HG02588 (cell line): Measurements from ENCODE around the gene CYTH4.
"Not testable (repeated sequence)": the region's sequence is repeated elsewhere in the genome, so short reads cannot be mapped to it uniquely, and the experiment has no call there.

Experiments used
- ATAC-seq: cut with Tn5 transposase; IDR thresholded peaks from one replicate; pipeline ENCODE4 v1.9.1; 2021; ENCODE audit warnings: mild to moderate bottlenecking, moderate library complexity; ENCODE audit not compliant: unreplicated experiment

Gene CYTH4, protein sequence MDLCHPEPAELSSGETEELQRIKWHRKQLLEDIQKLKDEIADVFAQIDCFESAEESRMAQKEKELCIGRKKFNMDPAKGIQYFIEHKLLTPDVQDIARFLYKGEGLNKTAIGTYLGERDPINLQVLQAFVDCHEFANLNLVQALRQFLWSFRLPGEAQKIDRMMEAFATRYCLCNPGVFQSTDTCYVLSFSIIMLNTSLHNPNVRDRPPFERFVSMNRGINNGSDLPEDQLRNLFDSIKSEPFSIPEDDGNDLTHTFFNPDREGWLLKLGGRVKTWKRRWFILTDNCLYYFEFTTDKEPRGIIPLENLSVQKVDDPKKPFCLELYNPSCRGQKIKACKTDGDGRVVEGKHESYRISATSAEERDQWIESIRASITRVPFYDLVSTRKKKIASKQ

GRCh38 chr22:37282385-37282677 lies at the start of gene CYTH4:
Gene CYTH4 (plus strand): TSS chr22:37282508. CDS start chr22:37282570, 62 bp downstream.
- ATAC-seq: peak; percentile 45

DNA sequence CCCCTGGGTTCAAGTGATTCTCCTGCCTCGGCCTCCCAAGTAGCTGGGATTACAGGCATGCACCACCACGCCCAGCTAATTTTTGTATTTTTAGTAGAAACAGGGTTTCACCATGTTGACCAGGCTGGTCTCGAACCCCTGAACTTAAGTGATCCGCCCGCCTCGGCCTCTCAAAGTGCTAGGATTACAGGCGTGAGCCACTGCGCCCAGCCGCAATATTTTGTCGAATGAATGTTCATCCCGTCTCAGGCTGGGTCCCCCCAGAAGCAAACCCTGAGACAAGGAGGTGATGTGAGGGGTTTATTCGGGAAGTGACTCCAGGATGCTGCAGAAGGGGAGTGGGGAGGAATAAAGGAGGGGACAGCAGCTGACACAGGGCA lies 48.9 kb upstream of the CYTH4 start:
- ATAC-seq: not testable (repeated sequence)

DNA sequence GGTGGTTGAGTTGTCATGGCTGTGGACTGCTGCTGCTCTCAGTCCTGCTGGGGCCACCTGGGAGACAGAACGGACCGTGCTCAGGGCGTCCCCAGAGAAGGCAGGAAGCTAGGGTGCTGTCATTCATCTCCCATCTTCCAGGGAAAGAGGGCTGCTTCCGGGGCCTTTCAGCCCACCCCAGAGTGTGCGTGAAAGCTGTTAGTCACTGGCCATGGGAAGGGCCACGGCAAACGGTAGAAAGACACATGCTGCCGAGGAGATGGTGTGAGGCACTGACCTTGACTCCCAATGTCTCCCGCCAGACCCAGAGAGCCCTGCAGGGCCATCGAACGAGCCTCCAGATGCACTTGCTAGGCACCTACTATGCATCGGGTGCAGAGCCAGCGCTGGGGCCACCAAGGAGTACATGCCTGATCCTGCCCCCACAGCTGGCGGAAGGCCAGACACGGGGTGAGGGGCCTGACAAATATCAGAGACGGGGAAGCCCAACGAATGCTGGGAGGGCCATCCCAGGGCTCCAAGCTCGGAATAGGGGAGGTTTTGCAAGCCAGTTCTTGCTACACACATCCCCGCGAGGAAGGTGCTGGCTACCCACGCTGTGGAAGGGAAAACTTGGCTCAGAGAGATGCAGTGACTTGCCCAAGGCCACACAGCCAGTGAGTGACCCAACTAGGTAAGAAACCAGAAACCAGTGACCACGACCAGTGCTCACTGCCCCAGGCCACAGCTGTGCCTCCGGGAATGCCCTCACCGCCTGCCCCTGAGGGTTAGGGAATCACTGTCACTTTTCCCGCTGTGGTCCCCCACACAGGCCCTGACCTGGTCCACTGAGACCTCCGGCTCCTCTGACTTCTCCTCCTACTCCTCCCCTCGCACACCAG lies 48.3 kb upstream of the CYTH4 start:
- no peak for ATAC-seq

- ATAC-seq: no peak
Observed at GRCh38 chr22:37234736-37235711, 47.3 kb upstream of the CYTH4 start.

DNA sequence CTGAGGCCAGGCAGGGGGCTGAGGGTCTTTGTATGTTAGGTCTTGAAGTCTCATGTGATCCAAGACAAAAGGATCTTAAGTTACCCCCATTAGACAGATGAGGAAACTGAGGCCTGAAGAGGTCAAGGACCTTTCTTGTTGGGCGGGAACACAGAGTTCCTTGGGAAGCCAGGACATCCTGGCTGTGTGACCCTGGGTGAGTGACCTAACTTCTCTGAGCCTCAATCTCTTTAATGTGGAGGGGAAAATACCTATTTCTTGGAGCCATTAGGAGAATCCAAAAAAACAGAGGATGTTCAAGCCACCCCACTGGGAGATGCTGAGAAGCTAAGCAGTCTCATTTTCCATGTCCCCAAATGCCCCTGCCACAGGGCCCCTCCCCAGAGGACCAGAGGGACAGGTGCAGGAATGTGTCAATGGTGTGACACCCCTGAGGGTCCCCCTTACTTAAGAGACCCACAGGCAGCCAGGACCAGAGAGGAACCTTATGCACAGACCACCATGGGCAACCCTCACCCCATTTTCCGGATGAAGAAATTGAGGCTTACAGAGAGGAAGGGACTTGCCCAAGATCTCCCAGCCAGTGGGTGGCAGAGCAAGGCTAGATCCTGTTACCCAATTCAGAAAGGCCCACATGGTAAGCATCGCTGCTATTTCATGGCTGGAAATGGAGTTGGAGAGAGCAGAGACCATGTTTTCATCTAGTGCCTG lies 46.3 kb upstream of the CYTH4 start:
- no peak for ATAC-seq

GRCh38 chr22:37237371-37238268 lies 44.7 kb upstream of the CYTH4 start:
- ATAC-seq: no peak

DNA sequence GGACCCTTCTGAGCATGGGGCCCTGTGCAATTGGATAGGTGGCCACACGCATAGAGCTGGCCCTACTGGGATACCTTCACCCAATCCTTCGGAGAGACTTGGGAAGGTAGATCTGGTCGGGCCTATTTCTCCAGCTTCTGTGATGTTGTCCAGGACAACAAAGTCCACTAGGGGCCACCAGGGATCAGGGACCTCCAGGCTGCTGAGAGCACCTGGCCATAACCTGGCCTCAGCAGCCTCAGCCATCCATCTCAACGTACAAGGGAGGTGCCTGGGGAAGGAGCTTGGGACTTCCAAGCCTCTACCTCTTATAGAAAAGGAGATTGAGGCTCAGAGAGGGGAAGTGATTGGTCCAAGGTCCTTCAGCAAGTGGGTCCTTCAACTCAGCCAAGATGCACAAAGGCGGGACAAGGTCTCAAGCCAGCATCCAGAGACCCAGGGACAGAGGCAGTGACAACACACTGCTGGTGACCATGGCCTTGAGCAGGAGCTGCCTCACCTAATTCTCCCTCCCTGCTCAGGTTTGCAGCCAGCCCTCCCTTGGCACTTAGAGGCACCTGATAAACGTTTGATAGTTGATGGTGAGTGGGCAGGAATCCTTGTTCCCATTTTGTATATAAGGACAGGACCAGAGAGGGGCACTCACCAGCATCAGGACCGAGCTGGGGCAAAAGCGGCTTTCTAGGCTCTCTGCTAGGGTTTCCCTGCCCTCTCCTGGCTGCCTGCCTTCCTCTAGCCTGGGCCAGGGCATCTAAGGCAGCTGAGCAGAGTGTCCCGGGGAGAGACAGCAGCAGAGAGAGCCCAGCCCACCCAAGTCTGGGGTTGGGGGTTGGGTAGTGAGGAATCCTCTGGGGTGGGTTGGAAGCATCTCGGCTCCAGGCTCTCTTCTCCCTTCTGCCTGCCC lies 42.7 kb upstream of the CYTH4 start:
- ATAC-seq: no peak

DNA sequence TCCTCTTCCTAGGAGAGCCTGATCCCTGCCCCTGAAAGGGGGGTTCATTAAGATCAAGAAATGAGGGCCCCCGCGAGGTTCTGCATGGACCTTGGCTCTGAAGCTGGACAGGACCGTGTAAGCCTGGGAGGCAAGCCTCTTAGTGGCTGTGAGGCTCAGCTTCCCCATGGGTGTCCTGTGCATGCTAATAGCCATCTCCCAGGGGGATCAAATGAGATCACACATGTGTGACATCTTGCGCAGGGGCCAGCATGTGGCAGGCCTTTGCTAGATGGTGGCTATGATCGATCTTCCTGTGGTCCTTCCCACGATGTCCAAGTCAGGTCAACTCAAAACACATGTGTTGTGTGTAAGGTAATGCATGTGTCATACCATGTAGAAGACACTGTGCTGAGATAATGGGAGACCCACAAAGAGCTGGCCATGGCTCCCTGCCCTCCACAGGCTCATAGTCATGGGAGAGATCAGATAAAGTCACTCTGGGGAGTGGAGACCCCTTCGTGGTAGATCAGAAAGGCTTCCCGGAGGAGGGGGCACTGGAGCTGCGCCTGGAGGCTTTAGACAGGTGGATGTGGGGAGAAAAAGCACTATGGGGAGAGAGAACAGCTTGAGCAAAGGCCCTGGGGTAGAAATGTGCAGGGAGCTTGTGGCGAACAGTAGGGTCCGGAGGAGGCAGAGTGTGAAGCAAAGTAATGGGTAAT lies 41.9 kb upstream of the CYTH4 start:
- ATAC-seq: no peak

GRCh38 chr22:37240941-37241320 lies 41.4 kb upstream of the CYTH4 start:
- no peak for ATAC-seq

- ATAC-seq: no peak
Observed at GRCh38 chr22:37241351-37242142, 40.8 kb upstream of the CYTH4 start.

- peak; percentile 52 for ATAC-seq
Observed at GRCh38 chr22:37242395-37242918, 39.9 kb upstream of the CYTH4 start.

- ATAC-seq: peak; percentile 7
Observed at GRCh38 chr22:37243402-37244113, 38.8 kb upstream of the CYTH4 start.

- ATAC-seq: peak; percentile 39
Observed at GRCh38 chr22:37244114-37244921, 38.0 kb upstream of the CYTH4 start, which contains the start of gene RAC2. Gene RAC2 (minus strand): TSS chr22:37244269. CDS start chr22:37244148, 121 bp downstream.

- ATAC-seq: no peak
Observed at GRCh38 chr22:37244922-37245722, 37.2 kb upstream of the CYTH4 start.
